WI38 (cell line): ENCODE measurements around the gene ZNF597.

ENCODE experiments used
- H3K4me3 ChIP-seq: 2 replicates; pipeline ENCODE4 v1.5.1; 2011; ENCODE audit warnings: low read depth, mild to moderate bottlenecking, control low read depth, low read length
- CTCF ChIP-seq: IDR thresholded peaks from 2 replicates; pipeline ENCODE4 v1.5.1; 2012; ENCODE audit warnings: low read depth, mild to moderate bottlenecking, control low read depth, low read length

ZNF597 gene

GRCh38 chr16:3485821-3486505, 42.7 kb upstream of the ZNF597 start:
- H3K4me3 ChIP-seq: no peak overlapping the region
- no peak for TF ChIP-seq CTCF

- H3K4me3 ChIP-seq: no peak overlapping the region
- TF ChIP-seq CTCF: no peak
Measured at GRCh38 chr16:3485097-3485745, 41.9 kb upstream of the ZNF597 start.

GRCh38 chr16:3484318-3485096, 41.2 kb upstream of the ZNF597 start:
- TF ChIP-seq CTCF: no peak
- H3K4me3 ChIP-seq: no peak overlapping the region

- no peak overlapping the region for H3K4me3 ChIP-seq
- no peak for TF ChIP-seq CTCF
Measured at GRCh38 chr16:3482659-3483241, 39.4 kb upstream of the ZNF597 start.

- no peak overlapping the region for H3K4me3 ChIP-seq
- TF ChIP-seq CTCF: no peak
Measured at GRCh38 chr16:3481696-3482658, 38.7 kb upstream of the ZNF597 start.

- 0 out of 2 replicates have a peak, but pooled peaks have one; percentile 7 for TF ChIP-seq CTCF
- H3K4me3 ChIP-seq: no peak overlapping the region
Measured at GRCh38 chr16:3480901-3481695, 37.8 kb upstream of the ZNF597 start.
